ENCODE measurements around the gene CAPN6. TPM values are rescaled to one million over a fixed set of nuclear protein-coding genes. Genes with fewer than 3 reads are reported as not detected.

The CAPN6 gene
- total RNA-seq, 1 donor from 2014 or later: 205 TPM

- no peak overlapping the region for H3K27ac ChIP-seq (ENCODE audit: low read depth, low read length)
- no peaks in the 10 kb centered on the region for H3K36me3 ChIP-seq (ENCODE audit: control insufficient read depth in 3 of 3, insufficient read depth in 3 of 3, low read length in 3 of 3)
- H3K4me3 ChIP-seq (ENCODE audit: low read length in 3 of 3): no peak overlapping the region
- no peaks in the 10 kb centered on the region for H3K9me3 ChIP-seq (ENCODE audit: control insufficient read depth in 3 of 3, low read length in 3 of 3)
- H3K9ac ChIP-seq (ENCODE audit: low read depth in 1 of 3, low read length in 3 of 3): no peak overlapping the region
- H3K4me1 ChIP-seq (ENCODE audit: control insufficient read depth in 3 of 3, insufficient read depth in 3 of 3, low read length in 3 of 3): no peaks in the 10 kb centered on the region
- H3K27me3 ChIP-seq (ENCODE audit: control insufficient read depth in 3 of 3, insufficient read depth in 3 of 3, low read length in 3 of 3): no peaks in the 10 kb centered on the region
Measured at GRCh38 chrX:111216293-111216801, 53.9 kb downstream of the CAPN6 start.

- Histone ChIP-seq H3K36me3 (ENCODE audit: control insufficient read depth in 3 of 3, insufficient read depth in 3 of 3, low read length in 3 of 3) (no peaks in the 10 kb centered on the region), H3K27me3 (ENCODE audit: control insufficient read depth in 3 of 3, insufficient read depth in 3 of 3, low read length in 3 of 3) (no peaks in the 10 kb centered on the region), H3K4me1 (ENCODE audit: control insufficient read depth in 3 of 3, insufficient read depth in 3 of 3, low read length in 3 of 3) (no peaks in the 10 kb centered on the region), H3K9me3 (ENCODE audit: control insufficient read depth in 3 of 3, low read length in 3 of 3) (no peaks in the 10 kb centered on the region), H3K9ac (ENCODE audit: low read depth in 1 of 3, low read length in 3 of 3) (no peak overlapping the region), H3K4me3 (ENCODE audit: low read length in 3 of 3) (no peak overlapping the region), H3K27ac (ENCODE audit: low read depth, low read length) (no peak overlapping the region)
Measured at GRCh38 chrX:111207851-111208250, 62.4 kb downstream of the CAPN6 start.

GRCh38 chrX:111200327-111200726 lies 70.0 kb downstream of the CAPN6 start:
- no peak overlapping the region for H3K27ac ChIP-seq (ENCODE audit: low read depth, low read length)
- H3K36me3 ChIP-seq (ENCODE audit: control insufficient read depth in 3 of 3, insufficient read depth in 3 of 3, low read length in 3 of 3): no peaks in the 10 kb centered on the region
- peaks cover 0 to 5% (median 0%) of the 10 kb centered on the region in 3 donors for H3K27me3 ChIP-seq (ENCODE audit: control insufficient read depth in 3 of 3, insufficient read depth in 3 of 3, low read length in 3 of 3)
- H3K4me3 ChIP-seq (ENCODE audit: low read length in 3 of 3): no peak overlapping the region
- no peaks in the 10 kb centered on the region for H3K4me1 ChIP-seq (ENCODE audit: control insufficient read depth in 3 of 3, insufficient read depth in 3 of 3, low read length in 3 of 3)
- no peak overlapping the region for H3K9ac ChIP-seq (ENCODE audit: low read depth in 1 of 3, low read length in 3 of 3)
- H3K9me3 ChIP-seq (ENCODE audit: control insufficient read depth in 3 of 3, low read length in 3 of 3): no peaks in the 10 kb centered on the region

GRCh38 chrX:111199505-111199904 lies 70.8 kb downstream of the CAPN6 start:
- no peak overlapping the region for H3K27ac ChIP-seq (ENCODE audit: low read depth, low read length)
- H3K36me3 ChIP-seq (ENCODE audit: control insufficient read depth in 3 of 3, insufficient read depth in 3 of 3, low read length in 3 of 3): no peaks in the 10 kb centered on the region
- H3K27me3 ChIP-seq (ENCODE audit: control insufficient read depth in 3 of 3, insufficient read depth in 3 of 3, low read length in 3 of 3): peaks cover 0 to 5% (median 0%) of the 10 kb centered on the region in 3 donors
- no peaks in the 10 kb centered on the region for H3K4me1 ChIP-seq (ENCODE audit: control insufficient read depth in 3 of 3, insufficient read depth in 3 of 3, low read length in 3 of 3)
- H3K9ac ChIP-seq (ENCODE audit: low read depth in 1 of 3, low read length in 3 of 3): no peak overlapping the region
- no peak overlapping the region for H3K4me3 ChIP-seq (ENCODE audit: low read length in 3 of 3)
- no peaks in the 10 kb centered on the region for H3K9me3 ChIP-seq (ENCODE audit: control insufficient read depth in 3 of 3, low read length in 3 of 3)

Other genes with a start within 250 kb of the CAPN6 start
- 4.7 TPM for gene PAK3, start 174.3 kb downstream of the CAPN6 start, total RNA-seq
- 3.7 TPM for gene DCX, start 141.7 kb upstream of the CAPN6 start, total RNA-seq
- gene SERTM2, start 241.2 kb upstream of the CAPN6 start, total RNA-seq: 0.52 TPM

Data from skeletal muscle tissue (tissue), 4 donors.